Measurements from ENCODE around the gene HEATR9.

HEATR9 gene

GRCh38 chr17:35867574-35867973 lies 1.1 kb downstream of the HEATR9 start:
- Mint-ChIP-seq H3K4me1 (peaks cover 44% of the 10 kb centered on the region), H3K4me3 (no peak overlapping the region), H3K36me3 (ENCODE audit: insufficient read depth) (peaks cover 32% of the 10 kb centered on the region), H3K27me3 (no peaks in the 10 kb centered on the region), H3K27ac (ENCODE audit: low read depth) (no peak overlapping the region), H3K9me3 (no peaks in the 10 kb centered on the region)
- DNase-seq (ENCODE audit: low spot score in 2 of 2) (no peak), ATAC-seq (replicated peaks; ENCODE audit: extremely low read depth, poor library complexity, severe bottlenecking) (no peak)

DNA sequence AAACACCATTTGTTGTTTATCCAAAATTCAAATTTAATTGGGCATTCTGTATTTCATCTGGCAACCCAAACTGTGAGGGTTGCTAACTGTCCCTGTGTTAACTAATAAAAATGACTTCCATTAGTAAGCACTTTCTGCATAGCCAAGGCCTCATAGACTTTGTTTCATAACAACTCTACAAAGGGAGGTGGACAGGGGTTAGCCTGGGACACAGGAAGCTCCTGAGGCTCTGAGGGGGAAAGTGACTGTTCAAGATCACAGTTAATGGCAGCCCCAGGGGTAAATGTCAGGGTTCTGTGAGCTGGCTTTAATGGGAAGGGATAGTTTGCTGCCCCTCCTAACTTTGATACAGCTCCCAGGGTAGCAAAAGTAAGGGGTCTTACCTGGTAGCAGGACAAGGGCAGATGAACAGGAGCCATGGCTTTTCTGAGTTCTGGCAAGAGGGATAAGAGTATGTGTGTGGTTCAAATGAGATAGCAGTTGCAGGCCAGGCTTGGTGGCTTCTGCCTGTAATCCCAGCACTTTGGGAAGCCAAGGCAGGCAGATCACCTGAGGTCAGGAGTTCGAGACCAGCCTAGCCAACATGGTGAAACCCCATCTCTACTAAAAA lies 2.2 kb downstream of the HEATR9 start:
- Mint-ChIP-seq H3K27ac (ENCODE audit: low read depth) (peak overlapping the region; percentile 44), H3K4me1 (peaks cover 37% of the 10 kb centered on the region), H3K27me3 (no peaks in the 10 kb centered on the region), H3K9me3 (no peaks in the 10 kb centered on the region), H3K4me3 (no peak overlapping the region), H3K36me3 (ENCODE audit: insufficient read depth) (peaks cover 23% of the 10 kb centered on the region)
- DNase-seq (ENCODE audit: low spot score in 2 of 2): no peak
- ATAC-seq (replicated peaks; ENCODE audit: extremely low read depth, poor library complexity, severe bottlenecking): no peak

DNA sequence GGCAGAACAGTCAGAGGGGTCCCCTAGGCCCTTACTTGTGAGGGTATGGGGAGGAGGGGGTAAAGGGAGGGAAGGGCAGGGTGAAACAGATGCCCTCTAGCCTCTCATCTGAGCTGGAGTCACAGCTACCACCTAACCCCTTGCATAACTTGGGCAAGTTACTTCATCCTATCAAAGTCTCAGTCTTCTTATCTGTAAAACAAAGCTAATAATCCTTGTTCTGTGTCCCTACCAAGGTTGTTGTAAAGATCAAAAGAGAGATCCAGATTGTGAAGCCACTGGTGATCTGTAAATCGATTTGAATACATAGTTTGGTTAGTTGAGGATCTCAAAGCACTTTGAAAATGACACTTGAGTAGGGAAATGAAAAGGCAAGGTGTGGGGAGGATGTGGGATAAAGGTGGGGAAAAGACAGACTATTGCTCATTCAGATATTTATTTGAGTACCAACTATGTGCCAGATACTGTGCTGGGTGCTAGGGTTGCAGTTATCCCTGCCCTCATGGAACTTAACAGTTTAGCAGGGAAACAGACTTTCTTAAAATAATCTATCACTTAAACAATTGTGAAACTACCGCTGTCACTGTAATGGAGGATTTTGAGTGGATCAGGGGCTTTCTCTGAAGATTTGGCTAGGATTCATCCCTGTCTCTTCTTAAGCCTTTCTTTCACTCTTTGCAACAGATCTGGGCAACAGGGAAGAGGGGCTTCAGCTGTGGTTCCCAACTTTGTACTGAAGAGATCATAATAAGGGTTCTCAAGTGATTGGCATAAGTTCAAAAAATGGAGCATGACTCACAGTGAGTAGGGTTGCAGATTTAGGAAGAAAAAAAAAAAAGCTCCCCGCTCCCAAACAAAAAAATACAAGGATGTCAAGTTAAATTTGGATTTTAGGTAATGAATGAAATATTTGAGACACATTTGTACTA lies 3.0 kb downstream of the HEATR9 start:
- no peak for ATAC-seq (replicated peaks; ENCODE audit: extremely low read depth, poor library complexity, severe bottlenecking)
- H3K27ac Mint-ChIP-seq (ENCODE audit: low read depth): peak overlapping the region; percentile 44
- no peaks in the 10 kb centered on the region for H3K27me3 Mint-ChIP-seq
- H3K4me1 Mint-ChIP-seq: peaks cover 29% of the 10 kb centered on the region
- DNase-seq (ENCODE audit: low spot score in 2 of 2): no peak
- no peaks in the 10 kb centered on the region for H3K9me3 Mint-ChIP-seq
- no peak overlapping the region for H3K4me3 Mint-ChIP-seq
- H3K36me3 Mint-ChIP-seq (ENCODE audit: insufficient read depth): peaks cover 19% of the 10 kb centered on the region

GRCh38 chr17:35864853-35865252 lies 3.8 kb downstream of the HEATR9 start:
- H3K4me3 Mint-ChIP-seq: no peak overlapping the region
- ATAC-seq (replicated peaks; ENCODE audit: extremely low read depth, poor library complexity, severe bottlenecking) (no peak), DNase-seq (ENCODE audit: low spot score in 2 of 2) (no peak)
- peaks cover 15% of the 10 kb centered on the region for H3K36me3 Mint-ChIP-seq (ENCODE audit: insufficient read depth)
- H3K27ac Mint-ChIP-seq (ENCODE audit: low read depth): no peak overlapping the region
- peaks cover 26% of the 10 kb centered on the region for H3K4me1 Mint-ChIP-seq
- H3K27me3 Mint-ChIP-seq: no peaks in the 10 kb centered on the region
- H3K9me3 Mint-ChIP-seq: no peaks in the 10 kb centered on the region

DNA sequence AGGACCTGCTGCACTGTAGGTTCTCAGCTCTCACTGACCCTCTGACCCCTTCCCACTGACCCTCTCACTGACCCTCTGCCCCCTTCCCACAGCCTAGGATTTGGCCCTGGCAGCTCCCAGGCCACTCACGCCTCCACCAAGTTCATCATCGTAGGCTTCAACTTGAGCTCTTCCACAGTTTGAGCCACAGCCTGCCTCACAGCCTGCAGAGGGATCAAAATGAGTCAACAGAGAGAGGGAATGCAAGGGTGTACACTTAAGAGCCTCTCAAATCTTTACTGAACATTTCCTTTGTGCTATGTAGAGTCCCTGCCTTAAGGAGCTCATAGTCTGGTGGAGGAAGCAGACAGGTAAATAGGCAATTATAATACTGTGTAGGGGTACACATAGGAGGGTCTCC lies 12.1 kb downstream of the HEATR9 start:
- peaks cover 25% of the 10 kb centered on the region for H3K4me1 Mint-ChIP-seq

DNA sequence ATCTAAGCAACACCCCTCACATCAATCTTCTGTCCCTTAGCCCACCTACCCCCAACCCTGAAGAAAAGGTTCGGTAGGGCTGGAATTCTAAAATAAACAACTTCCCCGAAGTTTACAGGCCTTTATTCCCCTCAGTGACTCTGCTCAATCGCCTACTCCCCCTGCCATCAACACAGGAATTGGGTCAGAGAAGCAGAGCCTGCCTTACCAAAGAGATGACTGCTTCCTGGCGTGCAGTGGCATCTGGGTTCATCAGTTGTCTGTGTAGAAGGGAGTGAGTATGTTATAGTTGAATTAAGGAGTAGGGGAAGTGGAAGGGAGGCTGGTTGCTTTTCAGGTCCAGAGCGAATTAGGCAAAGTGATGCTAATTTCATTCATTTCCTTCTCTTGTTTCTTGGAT lies 12.7 kb downstream of the HEATR9 start:
- Mint-ChIP-seq H3K27ac (ENCODE audit: low read depth) (peak overlapping the region; percentile 17), H3K27me3 (no peaks in the 10 kb centered on the region), H3K4me1 (peaks cover 31% of the 10 kb centered on the region), H3K4me3 (no peak overlapping the region), H3K9me3 (no peaks in the 10 kb centered on the region), H3K36me3 (ENCODE audit: insufficient read depth) (peaks cover 5% of the 10 kb centered on the region)
- ATAC-seq (replicated peaks; ENCODE audit: extremely low read depth, poor library complexity, severe bottlenecking): no peak
- DNase-seq (ENCODE audit: low spot score in 2 of 2): no peak

More for the DNA sequence above, 12.1 kb downstream of the HEATR9 start:
- peaks cover 7% of the 10 kb centered on the region for H3K36me3 Mint-ChIP-seq (ENCODE audit: insufficient read depth)
- H3K4me3 Mint-ChIP-seq: no peak overlapping the region
- H3K9me3 Mint-ChIP-seq: no peaks in the 10 kb centered on the region
- DNase-seq (ENCODE audit: low spot score in 2 of 2) (no peak), ATAC-seq (replicated peaks; ENCODE audit: extremely low read depth, poor library complexity, severe bottlenecking) (no peak)
- H3K27me3 Mint-ChIP-seq: no peaks in the 10 kb centered on the region
- H3K27ac Mint-ChIP-seq (ENCODE audit: low read depth): no peak overlapping the region

DNA sequence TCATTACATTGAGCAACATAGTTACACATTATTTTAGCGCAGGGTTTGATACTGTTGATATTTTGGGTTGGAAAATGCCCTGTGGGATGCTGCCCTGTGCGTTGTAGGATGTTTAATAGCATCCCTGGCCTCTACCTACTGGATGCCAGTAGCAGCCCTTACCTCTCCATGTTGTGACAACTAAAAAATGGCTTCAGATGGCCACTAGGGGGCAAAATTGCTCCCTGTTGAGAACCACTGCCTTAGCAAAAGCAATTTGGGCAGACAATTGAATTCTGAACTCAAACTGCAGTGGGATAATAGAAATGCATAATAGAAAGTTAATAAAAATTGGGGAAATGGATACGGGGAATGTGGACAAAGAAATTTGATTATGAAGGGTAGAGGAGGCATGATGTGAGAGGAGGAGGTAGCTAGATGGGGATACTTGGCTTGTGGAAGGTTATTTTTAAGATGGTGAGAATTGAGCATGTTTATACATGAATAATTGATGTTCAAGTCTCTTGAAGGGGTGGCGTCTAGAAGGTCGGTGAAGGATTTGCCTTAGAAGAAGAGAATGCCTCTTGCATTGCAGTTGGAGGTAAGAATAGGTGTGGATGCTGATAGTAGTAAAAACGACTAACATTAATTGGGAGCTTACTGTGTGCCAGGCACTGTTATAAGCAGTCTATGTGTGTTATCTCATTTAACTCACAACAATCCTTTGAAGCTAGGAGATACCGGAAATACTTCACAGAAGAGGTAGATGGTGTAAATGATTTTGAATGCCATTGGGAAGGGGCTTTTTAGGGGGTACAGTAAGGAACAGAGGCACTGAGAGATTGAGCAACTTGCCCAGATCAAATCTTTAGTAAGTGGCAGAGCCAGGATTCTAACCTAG lies 19.0 kb downstream of the HEATR9 start:
- H3K27ac Mint-ChIP-seq (ENCODE audit: low read depth): peak overlapping the region; percentile 70
- H3K9me3 Mint-ChIP-seq: no peaks in the 10 kb centered on the region
- ATAC-seq (replicated peaks; ENCODE audit: extremely low read depth, poor library complexity, severe bottlenecking) (peak; percentile 87), DNase-seq (ENCODE audit: low spot score in 2 of 2) (peak; percentile 35 to 65)
- H3K27me3 Mint-ChIP-seq: no peaks in the 10 kb centered on the region
- peaks cover 39% of the 10 kb centered on the region for H3K4me1 Mint-ChIP-seq
- peaks cover 21% of the 10 kb centered on the region for H3K36me3 Mint-ChIP-seq (ENCODE audit: insufficient read depth)
- H3K4me3 Mint-ChIP-seq: peak overlapping the region; percentile 42

GRCh38 chr17:35847633-35848373 lies 20.9 kb downstream of the HEATR9 start:
- Mint-ChIP-seq H3K27me3 (no peaks in the 10 kb centered on the region), H3K9me3 (no peaks in the 10 kb centered on the region), H3K36me3 (ENCODE audit: insufficient read depth) (peaks cover 33% of the 10 kb centered on the region), H3K27ac (ENCODE audit: low read depth) (peak overlapping the region; percentile 19), H3K4me3 (no peak overlapping the region), H3K4me1 (peaks cover 34% of the 10 kb centered on the region)
- DNase-seq (ENCODE audit: low spot score in 2 of 2) (no peak), ATAC-seq (replicated peaks; ENCODE audit: extremely low read depth, poor library complexity, severe bottlenecking) (no peak)

- Mint-ChIP-seq H3K36me3 (ENCODE audit: insufficient read depth) (peaks cover 40% of the 10 kb centered on the region), H3K4me1 (peaks cover 29% of the 10 kb centered on the region), H3K27me3 (no peaks in the 10 kb centered on the region), H3K9me3 (no peaks in the 10 kb centered on the region), H3K4me3 (no peak overlapping the region), H3K27ac (ENCODE audit: low read depth) (no peak overlapping the region)
- no peak for ATAC-seq (replicated peaks; ENCODE audit: extremely low read depth, poor library complexity, severe bottlenecking)
- DNase-seq (ENCODE audit: low spot score in 2 of 2): no peak
Observed at GRCh38 chr17:35847006-35847405, 21.7 kb downstream of the HEATR9 start.

DNA sequence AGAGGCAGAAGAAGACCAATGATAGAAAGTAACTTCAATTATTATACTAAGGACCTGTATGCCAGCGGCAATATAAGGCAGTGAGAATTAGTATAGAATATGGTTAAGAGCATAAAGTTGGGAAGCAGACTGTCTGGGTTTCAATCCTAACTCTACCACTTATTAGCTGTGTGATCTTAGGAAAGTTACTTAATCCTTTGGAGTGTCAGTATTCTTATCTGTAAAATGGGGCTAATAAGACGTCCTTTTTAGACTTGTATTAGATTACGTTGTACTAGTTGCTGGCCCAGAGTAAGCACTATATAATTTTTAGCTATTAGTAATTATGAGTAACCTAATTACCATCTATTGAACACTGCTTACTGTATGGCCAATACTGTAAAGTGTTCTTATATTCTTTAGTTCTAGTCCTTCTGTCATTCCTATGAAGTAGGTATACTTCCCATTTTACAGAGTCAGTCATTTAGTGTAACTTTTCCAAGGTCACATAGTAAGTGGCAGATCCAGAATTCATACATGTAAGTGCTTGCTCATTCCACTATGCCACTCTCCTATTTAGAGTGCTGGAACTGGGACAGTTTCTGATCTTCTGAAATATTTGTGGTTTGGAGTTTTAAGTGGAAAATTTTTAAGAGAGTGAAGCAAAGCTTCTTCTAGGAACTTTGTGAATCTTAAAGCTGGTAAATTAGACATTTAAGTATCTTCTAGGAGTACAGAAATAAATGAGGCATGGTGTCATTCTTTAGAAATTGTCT lies 22.5 kb downstream of the HEATR9 start:
- Mint-ChIP-seq H3K36me3 (ENCODE audit: insufficient read depth) (peaks cover 47% of the 10 kb centered on the region), H3K27ac (ENCODE audit: low read depth) (peak overlapping the region; percentile 24)

DNA sequence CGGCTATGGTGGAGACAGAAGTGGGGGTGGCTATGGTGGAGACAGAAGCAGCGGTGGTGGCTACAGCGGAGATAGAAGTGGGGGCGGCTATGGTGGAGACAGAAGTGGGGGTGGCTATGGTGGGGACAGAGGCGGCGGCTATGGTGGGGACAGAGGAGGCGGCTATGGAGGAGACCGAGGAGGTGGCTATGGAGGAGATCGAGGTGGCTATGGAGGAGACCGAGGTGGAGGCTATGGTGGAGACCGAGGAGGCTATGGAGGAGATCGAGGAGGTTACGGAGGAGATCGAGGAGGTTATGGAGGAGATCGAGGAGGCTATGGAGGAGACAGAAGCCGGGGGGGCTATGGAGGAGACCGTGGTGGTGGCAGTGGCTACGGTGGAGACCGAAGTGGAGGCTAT lies 24.1 kb downstream of the HEATR9 start:
- no peaks in the 10 kb centered on the region for H3K9me3 Mint-ChIP-seq
- H3K4me3 Mint-ChIP-seq: no peak overlapping the region
- ATAC-seq (replicated peaks; ENCODE audit: extremely low read depth, poor library complexity, severe bottlenecking) (no peak), DNase-seq (ENCODE audit: low spot score in 2 of 2) (no peak)
- peaks cover 62% of the 10 kb centered on the region for H3K36me3 Mint-ChIP-seq (ENCODE audit: insufficient read depth)
- H3K4me1 Mint-ChIP-seq: peaks cover 12% of the 10 kb centered on the region
- peak overlapping the region; percentile 3 for H3K27ac Mint-ChIP-seq (ENCODE audit: low read depth)
- no peaks in the 10 kb centered on the region for H3K27me3 Mint-ChIP-seq

More for the DNA sequence above, 22.5 kb downstream of the HEATR9 start:
- no peaks in the 10 kb centered on the region for H3K9me3 Mint-ChIP-seq
- DNase-seq (ENCODE audit: low spot score in 2 of 2) (no peak), ATAC-seq (replicated peaks; ENCODE audit: extremely low read depth, poor library complexity, severe bottlenecking) (no peak)
- no peaks in the 10 kb centered on the region for H3K27me3 Mint-ChIP-seq
- peaks cover 26% of the 10 kb centered on the region for H3K4me1 Mint-ChIP-seq
- no peak overlapping the region for H3K4me3 Mint-ChIP-seq

Measured in central memory CD8-positive, alpha-beta T cell (primary cell).